HCT116 (cell line): ENCODE measurements around the gene TCIRG1. TPM values are rescaled to one million over a fixed set of nuclear protein-coding genes. Genes with fewer than 3 reads are reported as not detected.

Experiments
- ATAC-seq: fragments of 200-7000 bp; cut with Tn5 transposase; 2 replicates; pipeline ENCODE4 v1.9.1; 2020; ENCODE audit warnings: mild to moderate bottlenecking, moderate library complexity
- BruUV-seq: library from RNA; stranded (reverse); fragments of 400-500 nt; replicated peaks from 2 replicates; lab custom pipeline; 2021; lab: Mats Ljungman, UMichigan
- CTCF ChIA-PET: fragments of 300-600 bp; sonication (Branson Sonifier 250); formaldehyde crosslinking; loops from one replicate; lab custom pipeline; 2021; ENCODE audit warnings: antibody characterized with exemption; lab: Charles Lee
- POLR2A ChIA-PET: fragments of 300-600, 350-600 bp; sonication (Branson Sonifier 250); formaldehyde crosslinking; loops from one replicate; lab custom pipeline; 2021; ENCODE audit warnings: antibody characterized with exemption; lab: Charles Lee
- RAD21 ChIA-PET, 2 experiments: fragments of 300-600 bp; sonication (Branson Sonifier 250); formaldehyde crosslinking; loops; one replicate each; lab custom pipeline; 2023; ENCODE audit warnings: low total read pairs in 2 of 2; ENCODE audit not compliant: uncharacterized antibody in 2 of 2, unreplicated experiment in 2 of 2, low non-redundant PET in 1 of 2; lab: Charles Lee
- DNase-seq: peaks from one replicate; pipeline ENCODE4 v3.0.0-alpha.2; 2010; ENCODE audit warnings: low read depth, low spot score
- H2AFZ ChIP-seq: fragments of 200-600 bp; shearing (Covaris generic), sonication (generic); 2 replicates; pipeline ENCODE4 v1.6.1; 2017; ENCODE audit warnings: low read depth, mixed run types, mixed read lengths, antibody characterized with exemption, low read length; ENCODE audit not compliant: poor library complexity, severe bottlenecking
- H3K27ac ChIP-seq: 2 replicates; pipeline ENCODE4 v1.5.1; 2012; ENCODE audit warnings: low read depth, low read length
- H3K27me3 ChIP-seq: fragments of 200-600 bp; sonication (generic); 2 replicates; pipeline ENCODE4 v1.6.1; 2016; ENCODE audit warnings: mixed run types, low read length, mixed read lengths; ENCODE audit not compliant: insufficient read depth
- H3K36me3 ChIP-seq, 2 experiments: fragments of 200-500 bp in 1 of 2; fragments of 200-600 bp in 1 of 2; sonication (Bioruptor generic) in 1 of 2; sonication (generic) in 1 of 2; 2 replicates each; pipeline versions ENCODE4 v1.5.1 to v1.6.1; 2014 to 2016; ENCODE audit warnings: low read length in 2 of 2, inconsistent platforms in 1 of 2, mixed read lengths in 1 of 2, mixed run types in 1 of 2; ENCODE audit not compliant: insufficient read depth in 2 of 2, control insufficient read depth in 1 of 2
- H3K4me1 ChIP-seq, 2 experiments: fragments of 200-600 bp in 1 of 2; sonication (generic) in 1 of 2; 2 replicates each; pipeline versions ENCODE4 v1.5.1 to v1.6.1; 2012 to 2017; ENCODE audit warnings: low read length in 2 of 2, inconsistent platforms in 1 of 2, mild to moderate bottlenecking in 1 of 2, mixed read lengths in 1 of 2, mixed run types in 1 of 2, moderate library complexity in 1 of 2; ENCODE audit not compliant: insufficient read depth in 2 of 2, control insufficient read depth in 1 of 2
- H3K4me2 ChIP-seq: fragments of 200-600 bp; sonication (generic); 2 replicates; pipeline ENCODE4 v1.6.1; 2017; ENCODE audit warnings: mixed run types, low read length, mixed read lengths
- H3K4me3 ChIP-seq, 2 experiments: fragments of 200-600 bp in 1 of 2; sonication (generic) in 1 of 2; replicated peaks in 1 of 2; 2 replicates each; pipeline ENCODE4 v1.5.1; 2011 to 2016; ENCODE audit warnings: low read length in 2 of 2, control low read depth in 1 of 2, low read depth in 1 of 2, mild to moderate bottlenecking in 1 of 2, mixed read lengths in 1 of 2, mixed run types in 1 of 2
- H3K79me2 ChIP-seq: fragments of 200-600 bp; sonication (generic); 2 replicates; pipeline ENCODE4 v1.6.1; 2017; ENCODE audit warnings: mild to moderate bottlenecking, mixed run types, low read length, moderate library complexity, mixed read lengths; ENCODE audit not compliant: insufficient read depth
- H3K9ac ChIP-seq: fragments of 200-600 bp; sonication (generic); 2 replicates; pipeline ENCODE4 v1.6.1; 2016; ENCODE audit warnings: low read length, mixed read lengths
- H3K9me2 ChIP-seq: fragments of 200-600 bp; sonication (generic), shearing (Covaris generic); 2 replicates; pipeline ENCODE4 v1.6.1; 2017; ENCODE audit warnings: mixed run types, mild to moderate bottlenecking, moderate library complexity; ENCODE audit not compliant: insufficient read depth
- H3K9me3 ChIP-seq, 2 experiments: fragments of 200-500 bp in 1 of 2; fragments of 200-600 bp in 1 of 2; sonication (Bioruptor generic) in 1 of 2; sonication (generic) in 1 of 2; 2 replicates each; pipeline ENCODE4 v1.6.1; 2014 to 2017; ENCODE audit warnings: low read length in 2 of 2, mixed read lengths in 2 of 2, inconsistent platforms in 1 of 2, low read depth in 1 of 2, mild to moderate bottlenecking in 1 of 2, mixed run types in 1 of 2, moderate library complexity in 1 of 2; ENCODE audit not compliant: control insufficient read depth in 1 of 2, insufficient read depth in 1 of 2
- H4K20me1 ChIP-seq: fragments of 200-600 bp; sonication (generic), shearing (Covaris generic); 2 replicates; pipeline ENCODE4 v1.6.1; 2017; ENCODE audit warnings: mixed run types, mild to moderate bottlenecking, moderate library complexity; ENCODE audit not compliant: insufficient read depth
- CTCF ChIP-seq, 3 experiments: fragments of 200-600 bp in 1 of 3; sonication (generic) in 1 of 3; IDR thresholded peaks in 2 of 3; conservative IDR thresholded peaks in 1 of 3; 2 replicates each; pipeline ENCODE4 v1.5.1; 2012 to 2017; ENCODE audit warnings: low read depth in 2 of 3, low read length in 2 of 3, antibody characterized with exemption in 1 of 3, borderline replicate concordance in 1 of 3, control low read depth in 1 of 3, mild to moderate bottlenecking in 1 of 3, mixed read lengths in 1 of 3, mixed run types in 1 of 3, moderate library complexity in 1 of 3; ENCODE audit not compliant: insufficient read depth in 1 of 3
- RAD21 ChIP-seq: IDR thresholded peaks from 2 replicates; pipeline ENCODE4 v1.6.1; 2012; ENCODE audit warnings: low read depth, mild to moderate bottlenecking
- TCF7L2 ChIP-seq: IDR thresholded peaks from 2 replicates; pipeline ENCODE4 v1.7.0; 2011; ENCODE audit warnings: borderline replicate concordance, inconsistent platforms; ENCODE audit not compliant: insufficient read depth, insufficient read length; ENCODE audit errors: extremely low read depth
- intact Hi-C: fragments of 100-400 bp; cut with micrococcal nuclease; formaldehyde crosslinking; loops from 2 replicates; pipeline ENCODE4 v1.10.0; 2022
- total RNA-seq: library from RNA; stranded (reverse); gene quantifications from one replicate; pipeline ENCODE4 v1.2.1, GENCODE V29; 2021; ENCODE audit not compliant: unreplicated experiment

TCIRG1 gene
- total RNA-seq, 1 experiment from 2014 or later, result 101 TPM

GRCh38 chr11:68076371-68077042 is 37.7 kb downstream of the TCIRG1 start:
- POLR2A ChIA-PET, result no interaction called here
- peaks cover 8% of the 10 kb centered on the region; the same call in 1 of the 2 replicates for H3K79me2 ChIP-seq
- intact Hi-C loops, result no loop called here

More at GRCh38 chr11:68076371-68077042, 37.7 kb downstream of the TCIRG1 start:
- H3K27me3 ChIP-seq, result no peaks in the 10 kb centered on the region
- H3K9me3 ChIP-seq, result no peaks in the 10 kb centered on the region
- no peaks in the 10 kb centered on the region for H3K9me2 ChIP-seq
- no TSS peak for BruUV-seq
- no peak overlapping the region for H3K27ac ChIP-seq
- no peak overlapping the region for H3K9ac ChIP-seq
- no peak overlapping the region for H3K4me3 ChIP-seq
- H3K36me3 ChIP-seq, result peaks cover 3 to 16% of the 10 kb centered on the region in 2 experiments; a peak in 2 of 4 replicates
- H3K4me2 ChIP-seq, result no peak overlapping the region
- H4K20me1 ChIP-seq, result no peaks in the 10 kb centered on the region; the same call in 1 of the 2 replicates
- H2AFZ ChIP-seq, result no peak overlapping the region
- H3K4me1 ChIP-seq, result no peaks in the 10 kb centered on the region; a peak in 1 of 4 replicates
- TF ChIP-seq RAD21, result peak; percentile 39; the same call in 1 of the 2 replicates
- TF ChIP-seq CTCF (IDR thresholded peaks at IDR 0.05 in 2 of 3, conservative IDR thresholded peaks at IDR 0.05 in 1 of 3; ENCODE audit: borderline replicate concordance in 1 of 3, insufficient read depth in 1 of 3, low read depth in 2 of 3, low read length in 2 of 3), result peak in 1 of 3 experiments; percentile 3; a peak in 1 of 6 replicates
- no peak for TF ChIP-seq TCF7L2
- CTCF ChIA-PET, result no interaction called here
- DNase-seq, result no peak
- RAD21 ChIA-PET, result no interaction called here
- ATAC-seq, result no peak
